ENCODE measurements around the gene RAE1. TPM values are rescaled to one million over a fixed set of nuclear protein-coding genes. Genes with fewer than 3 reads are reported as not detected.

Gene RAE1
- total and polyA plus RNA-seq, 2 donors (not counting 3 experiments of a cell fraction or from before 2014, with no cell fraction given) = 34.1 to 55.8 TPM

DNA sequence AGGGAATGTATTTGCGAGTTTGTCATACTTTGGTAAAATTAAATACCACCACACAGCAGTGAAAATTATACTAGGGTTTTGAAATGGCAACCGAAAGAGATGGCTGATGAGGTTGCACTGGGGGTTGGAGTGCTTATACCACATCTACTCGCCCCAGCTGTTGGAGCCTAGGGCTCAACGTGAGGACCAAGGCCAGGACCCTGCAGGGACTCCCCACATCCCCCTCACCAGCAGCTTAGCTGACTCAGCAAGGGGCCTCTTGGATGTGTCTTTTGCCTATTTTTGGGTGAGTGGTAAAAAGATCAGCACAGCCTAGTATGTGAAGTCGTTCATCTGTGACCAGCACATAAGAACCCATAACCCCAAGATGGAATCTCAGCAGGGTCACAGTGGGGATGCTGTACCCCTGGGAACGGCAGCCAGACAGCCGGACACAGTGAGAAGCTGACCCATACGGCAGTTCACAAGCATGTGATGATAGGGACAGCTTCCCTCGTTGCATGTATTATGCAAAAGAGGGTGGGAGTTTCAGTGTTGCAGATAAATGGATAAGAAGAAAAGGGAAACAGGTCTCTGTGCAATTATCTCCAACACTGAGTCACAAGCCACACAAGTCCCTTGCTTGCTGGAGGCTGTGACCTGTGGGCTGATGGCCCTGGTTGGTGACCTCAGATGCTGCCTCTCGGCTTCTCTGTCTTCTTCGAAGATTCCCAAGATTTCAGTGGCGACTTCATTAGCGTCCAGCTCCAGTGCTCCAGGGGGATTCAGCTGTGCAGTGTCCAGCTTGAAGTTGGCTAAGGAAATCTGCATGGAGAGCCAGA lies 42.4 kb upstream of the RAE1 start:
- Histone ChIP-seq H3K4me3 (replicated peaks in 1 of 3; ENCODE audit: insufficient read depth in 1 of 3, low read depth in 1 of 3, low read length in 3 of 3) (no peak overlapping the region), H2AFZ (ENCODE audit: low read depth, low read length) (no peak overlapping the region), H4K20me1 (replicated peaks; ENCODE audit: control insufficient read depth, extremely low read depth, insufficient read depth, low read length) (no peaks in the 10 kb centered on the region), H3K9ac (replicated peaks; ENCODE audit: extremely low read depth, insufficient read depth, low read length) (no peak overlapping the region), H3K4me2 (ENCODE audit: insufficient read depth, low read length) (no peak overlapping the region), H3K36me3 (ENCODE audit: control insufficient read depth in 2 of 2, extremely low read depth in 1 of 2, insufficient read depth in 2 of 2, low read length in 2 of 2) (no peaks in the 10 kb centered on the region), H3K27me3 (ENCODE audit: control insufficient read depth in 2 of 2, insufficient read depth in 2 of 2, low read length in 2 of 2) (no peaks in the 10 kb centered on the region), H3K9me1 (replicated peaks; ENCODE audit: control insufficient read depth, extremely low read depth, insufficient read depth, low read length) (no peaks in the 10 kb centered on the region), H3K9me3 (replicated peaks; ENCODE audit: control insufficient read depth, insufficient read depth, low read length) (no peaks in the 10 kb centered on the region), H3K27ac (ENCODE audit: insufficient read depth, low read depth, low read length) (no peak overlapping the region), H3K4me1 (ENCODE audit: control insufficient read depth, extremely low read depth, insufficient read depth, low read length) (no peaks in the 10 kb centered on the region), H3K79me2 (ENCODE audit: control insufficient read depth, insufficient read depth, low read length) (no peaks in the 10 kb centered on the region)
- dilution Hi-C loops (cut with MboI; ENCODE audit: extremely low pct_ligation_motif_present, low sequenced_read_pairs) (no loop called here), intact Hi-C loops (cut with micrococcal nuclease) (no loop called here)
- BruUV-seq (replicated peaks) = no TSS peak
- ChIA-PET POLR2A (no interaction called here), CTCF (no interaction called here)
- DNase-seq (ENCODE audit: low read depth, low spot score) (no peak), FAIRE-seq (no peak)
- TF ChIP-seq POLR2AphosphoS5 (IDR thresholded peaks at IDR 0.05; ENCODE audit: insufficient read depth, low read depth, low read length) (no peak), MAX (IDR thresholded peaks at IDR 0.05; ENCODE audit: insufficient read depth, insufficient read length) (no peak), EZH2 (IDR thresholded peaks at IDR 0.05; ENCODE audit: borderline replicate concordance, low read depth, low read length, severe bottlenecking) (no peak), POLR2A (IDR thresholded peaks at IDR 0.05; ENCODE audit: low read depth, low read length) (no peak), MYC (IDR thresholded peaks at IDR 0.05; ENCODE audit: low read depth, low read length) (no peak), JUN (IDR thresholded peaks at IDR 0.05; ENCODE audit: borderline replicate concordance, insufficient read depth, insufficient read length, low read depth) (no peak), FOS (IDR thresholded peaks at IDR 0.05; ENCODE audit: borderline replicate concordance, insufficient read depth, low read length) (no peak), GATA2 (IDR thresholded peaks at IDR 0.05; ENCODE audit: insufficient read depth, insufficient read length, low read depth, low read length) (no peak)
- TF ChIP-seq, protein P1, sequence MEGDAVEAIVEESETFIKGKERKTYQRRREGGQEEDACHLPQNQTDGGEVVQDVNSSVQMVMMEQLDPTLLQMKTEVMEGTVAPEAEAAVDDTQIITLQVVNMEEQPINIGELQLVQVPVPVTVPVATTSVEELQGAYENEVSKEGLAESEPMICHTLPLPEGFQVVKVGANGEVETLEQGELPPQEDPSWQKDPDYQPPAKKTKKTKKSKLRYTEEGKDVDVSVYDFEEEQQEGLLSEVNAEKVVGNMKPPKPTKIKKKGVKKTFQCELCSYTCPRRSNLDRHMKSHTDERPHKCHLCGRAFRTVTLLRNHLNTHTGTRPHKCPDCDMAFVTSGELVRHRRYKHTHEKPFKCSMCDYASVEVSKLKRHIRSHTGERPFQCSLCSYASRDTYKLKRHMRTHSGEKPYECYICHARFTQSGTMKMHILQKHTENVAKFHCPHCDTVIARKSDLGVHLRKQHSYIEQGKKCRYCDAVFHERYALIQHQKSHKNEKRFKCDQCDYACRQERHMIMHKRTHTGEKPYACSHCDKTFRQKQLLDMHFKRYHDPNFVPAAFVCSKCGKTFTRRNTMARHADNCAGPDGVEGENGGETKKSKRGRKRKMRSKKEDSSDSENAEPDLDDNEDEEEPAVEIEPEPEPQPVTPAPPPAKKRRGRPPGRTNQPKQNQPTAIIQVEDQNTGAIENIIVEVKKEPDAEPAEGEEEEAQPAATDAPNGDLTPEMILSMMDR (IDR thresholded peaks at IDR 0.05; ENCODE audit: extremely low read depth in 1 of 2, insufficient read depth in 1 of 2, low read depth in 1 of 2, low read length in 2 of 2) = no peak
